Urothelium cell line (cell line): ENCODE data around the gene TMEM164.

ENCODE experiments used
- DNase-seq: peaks from one replicate; pipeline ENCODE4 v3.0.0; 2011; ENCODE audit warnings: low spot score, mixed read lengths
- FAIRE-seq: peaks from 2 replicates; lab custom pipeline; 2011; peaks lifted over from hg19 to GRCh38; lab: Jason Lieb, UNC

The TMEM164 gene

GRCh38 chrX:110036162-110037033 lies 33.5 kb downstream of the TMEM164 start:
- FAIRE-seq: no peak
- DNase-seq: no peak

DNA sequence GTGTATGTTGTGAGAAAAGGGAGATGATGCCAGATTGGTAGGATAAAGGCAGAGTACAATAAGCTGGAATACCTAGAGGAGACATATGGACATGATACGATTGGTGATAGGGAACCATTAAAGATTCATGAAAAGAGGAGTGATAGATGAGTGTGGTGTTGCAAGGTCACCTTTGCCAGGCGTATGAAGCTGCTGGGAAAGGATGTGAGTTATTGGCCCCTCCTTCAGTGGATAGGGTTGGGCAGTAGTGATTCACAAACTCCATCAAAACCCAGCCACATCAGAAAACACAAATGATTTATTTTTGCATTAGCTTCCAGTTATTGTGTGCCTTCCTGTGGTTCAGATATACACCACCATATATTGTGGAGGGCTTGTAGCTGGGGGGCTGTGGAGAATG lies 34.3 kb downstream of the TMEM164 start:
- no peak for FAIRE-seq
- DNase-seq: no peak

DNA sequence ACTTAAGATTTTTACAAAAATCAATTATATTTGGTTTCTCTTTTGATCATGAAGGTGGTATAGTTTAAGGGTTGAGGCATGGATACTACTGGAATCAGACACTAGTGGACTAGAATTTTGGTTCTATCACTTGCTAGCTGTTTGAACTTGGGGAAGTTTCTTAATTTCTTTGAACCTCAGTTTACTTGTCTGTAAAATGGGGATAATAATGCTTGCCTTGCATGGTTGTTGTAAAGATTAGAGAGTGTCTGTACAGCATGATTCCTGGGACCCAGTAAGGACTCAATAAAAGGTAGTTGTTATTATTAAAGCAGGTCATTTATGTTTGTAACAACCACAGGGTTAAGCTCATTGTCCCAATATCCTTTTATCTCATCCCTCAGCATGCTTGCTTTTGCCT lies 36.0 kb downstream of the TMEM164 start:
- DNase-seq: no peak

GRCh38 chrX:110041980-110042379 lies 39.1 kb downstream of the TMEM164 start:
- DNase-seq (no peak), FAIRE-seq (no peak)

More for the DNA sequence above, 36.0 kb downstream of the TMEM164 start:
- no peak for FAIRE-seq

DNA sequence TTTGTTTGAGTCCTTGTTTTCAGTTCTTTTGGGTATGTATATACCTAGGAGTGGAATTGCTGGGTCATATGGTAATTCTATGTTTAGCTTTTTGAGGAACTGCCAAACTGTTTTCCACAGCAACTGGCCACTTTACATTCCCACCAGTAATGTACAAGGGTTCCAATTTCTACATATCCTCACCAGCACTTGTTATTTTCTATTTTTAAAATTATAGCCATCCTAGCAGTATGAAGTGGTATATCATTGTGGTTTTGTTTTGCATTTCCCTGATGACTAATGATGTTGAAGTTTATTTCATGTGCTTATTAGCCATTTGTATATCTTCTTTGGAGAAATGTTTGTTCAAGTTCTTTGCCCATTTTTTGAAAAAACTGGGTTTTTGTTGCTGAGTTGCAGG lies 39.6 kb downstream of the TMEM164 start:
- FAIRE-seq (no peak), DNase-seq (no peak)

DNA sequence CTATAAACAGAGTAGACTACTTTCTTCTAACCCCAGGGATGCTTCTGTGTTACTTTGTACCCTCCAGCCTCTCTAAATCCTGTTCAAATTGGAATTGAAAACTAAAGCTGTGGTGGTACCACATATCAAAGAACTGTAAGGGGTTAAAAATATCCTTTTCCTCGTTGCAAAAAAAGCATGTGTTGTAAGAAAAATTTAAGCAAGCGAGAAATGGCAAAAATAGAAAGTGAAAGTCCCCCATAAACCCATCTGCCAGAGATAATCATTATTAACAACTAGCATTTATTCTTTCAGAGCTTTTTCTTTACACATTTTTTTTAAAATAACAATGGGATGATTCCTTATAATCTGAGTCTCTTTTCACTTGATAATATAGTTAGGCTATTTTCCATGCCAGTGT lies 40.6 kb downstream of the TMEM164 start:
- FAIRE-seq (no peak), DNase-seq (no peak)

- FAIRE-seq (no peak), DNase-seq (no peak)
These were observed 41.7 kb downstream of the TMEM164 start for GRCh38 chrX:110044346-110045249.

- FAIRE-seq (no peak), DNase-seq (no peak)
These were observed 42.5 kb downstream of the TMEM164 start for GRCh38 chrX:110045421-110045820.

GRCh38 chrX:110046001-110046400 lies 43.1 kb downstream of the TMEM164 start:
- DNase-seq (no peak), FAIRE-seq (no peak)

DNA sequence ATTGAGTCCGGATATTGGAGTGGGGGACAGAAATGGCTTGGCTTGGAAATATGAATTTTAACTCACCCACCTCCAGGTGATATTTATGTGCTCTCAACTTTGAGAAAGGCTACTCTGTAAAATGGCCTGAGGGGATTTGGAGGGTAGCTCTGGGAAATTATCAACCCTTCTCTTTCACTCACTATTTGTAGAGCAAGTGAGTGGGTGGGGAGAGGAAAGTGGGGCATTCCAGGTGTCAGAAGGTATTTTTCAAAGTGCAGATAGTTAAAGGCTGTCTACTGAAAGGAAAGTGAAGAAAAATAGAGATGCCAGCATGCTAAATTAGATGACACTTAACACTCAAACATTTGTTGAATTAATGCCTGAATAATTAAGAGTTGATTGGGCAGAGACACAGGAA lies 44.1 kb downstream of the TMEM164 start:
- FAIRE-seq: no peak
- no peak for DNase-seq

DNA sequence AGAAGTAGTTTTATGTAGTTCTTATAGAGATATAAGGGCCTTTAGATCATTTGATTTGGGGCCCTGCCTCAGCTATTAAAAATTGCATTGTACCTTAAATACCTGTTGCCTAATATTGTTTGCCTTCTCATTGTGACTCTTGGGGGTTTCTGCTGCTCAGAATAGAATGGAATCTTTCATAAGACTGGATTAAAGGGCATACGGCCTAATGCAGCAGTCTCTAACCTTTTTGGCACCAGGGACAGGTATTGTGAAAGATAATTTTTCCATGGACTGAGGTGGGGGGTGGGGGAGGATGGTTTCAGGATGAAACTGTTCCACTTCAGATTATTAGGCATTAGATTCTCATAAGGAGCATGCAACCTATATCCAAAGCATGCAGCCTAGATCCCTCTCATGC lies 46.2 kb downstream of the TMEM164 start:
- no peak for FAIRE-seq
- DNase-seq: no peak

- DNase-seq (no peak), FAIRE-seq (no peak)
These were observed 47.5 kb downstream of the TMEM164 start for GRCh38 chrX:110050386-110050785.

DNA sequence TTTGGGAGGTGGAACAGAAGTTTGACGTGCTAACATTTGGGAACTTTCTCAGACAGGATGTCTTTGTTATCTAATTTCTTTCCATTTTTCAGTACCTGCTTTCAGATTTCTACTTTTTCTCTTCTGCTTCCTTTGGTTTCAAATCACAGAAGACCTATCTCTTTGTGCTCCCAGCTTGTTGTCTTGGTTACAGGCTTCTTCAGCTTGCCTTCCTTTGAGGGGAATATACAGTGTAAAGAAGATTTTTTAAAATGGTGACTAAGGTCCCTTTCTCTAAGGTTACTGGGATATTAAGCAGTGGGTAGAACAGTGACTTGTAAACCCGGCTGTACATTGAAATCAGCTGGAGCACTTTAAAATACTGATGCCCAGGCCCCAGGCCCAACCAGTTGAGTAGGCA lies 48.0 kb downstream of the TMEM164 start:
- FAIRE-seq (no peak), DNase-seq (no peak)

DNA sequence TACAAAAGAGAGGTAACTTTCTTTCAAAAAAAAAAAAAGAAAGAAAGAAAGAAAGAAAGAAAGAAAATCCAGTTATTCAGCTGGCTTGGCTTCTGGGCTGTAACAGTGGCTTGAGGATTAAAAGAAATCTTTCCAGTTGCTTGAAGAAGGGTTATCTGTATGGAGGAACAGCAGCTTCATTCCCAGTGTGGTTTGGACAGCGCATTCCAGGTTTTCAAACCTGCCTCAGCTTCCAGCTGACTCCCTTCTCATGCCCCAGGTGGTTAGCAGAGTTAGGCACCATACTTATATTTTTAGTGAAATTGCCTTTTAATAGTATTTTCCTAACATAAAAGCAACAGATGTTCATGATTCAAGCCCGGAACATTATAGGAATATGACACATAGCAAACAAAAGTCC lies 48.6 kb downstream of the TMEM164 start:
- DNase-seq: no peak
- no peak for FAIRE-seq

GRCh38 chrX:110052303-110052702 lies 49.4 kb downstream of the TMEM164 start:
- no peak for FAIRE-seq

DNA sequence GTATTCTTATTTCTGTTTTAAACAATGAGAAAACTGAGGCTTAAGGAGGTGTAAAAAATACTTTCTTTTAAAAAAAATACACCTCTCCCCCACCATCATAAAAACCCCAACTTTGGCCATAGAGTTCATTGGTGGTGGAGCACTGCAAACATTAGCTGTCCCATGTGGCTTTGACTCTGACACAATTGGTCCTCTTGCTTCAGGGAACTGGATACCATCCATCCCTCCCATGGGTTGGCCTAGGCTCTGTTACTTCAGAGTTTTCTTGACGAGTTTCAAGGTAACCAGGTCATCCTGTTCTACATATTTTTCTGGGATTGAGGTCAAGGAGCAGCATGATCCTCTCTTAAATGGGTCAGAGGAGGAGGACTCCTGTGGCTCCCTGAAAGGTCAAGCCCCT lies 50.5 kb downstream of the TMEM164 start:
- FAIRE-seq: no peak

More at GRCh38 chrX:110052303-110052702, 49.4 kb downstream of the TMEM164 start:
- DNase-seq: no peak

GRCh38 chrX:110055616-110056015 lies 52.7 kb downstream of the TMEM164 start:
- DNase-seq: no peak
- FAIRE-seq: no peak

More for the DNA sequence above, 50.5 kb downstream of the TMEM164 start:
- DNase-seq: no peak

DNA sequence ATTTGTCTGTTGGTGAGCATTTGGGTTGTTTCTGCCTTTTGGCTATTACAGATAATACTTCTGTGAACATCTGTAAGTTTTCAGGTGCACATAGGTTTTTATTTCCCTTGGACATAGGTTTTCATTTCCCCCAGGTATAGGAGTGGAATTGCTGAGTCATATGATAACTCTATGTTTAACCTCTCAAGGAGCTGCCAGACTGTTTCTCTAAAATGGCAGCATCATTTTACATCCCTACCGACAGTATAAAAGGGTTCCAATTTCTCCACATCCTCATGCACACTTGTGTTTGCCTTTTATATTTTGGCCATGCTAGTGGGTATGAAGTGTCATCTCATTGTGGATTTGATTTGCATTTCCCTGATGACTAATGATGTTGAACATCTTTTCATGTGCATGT lies 53.5 kb downstream of the TMEM164 start:
- no peak for DNase-seq
- FAIRE-seq: no peak

- DNase-seq (no peak), FAIRE-seq (no peak)
These were observed 56.5 kb downstream of the TMEM164 start for GRCh38 chrX:110059410-110059809.

DNA sequence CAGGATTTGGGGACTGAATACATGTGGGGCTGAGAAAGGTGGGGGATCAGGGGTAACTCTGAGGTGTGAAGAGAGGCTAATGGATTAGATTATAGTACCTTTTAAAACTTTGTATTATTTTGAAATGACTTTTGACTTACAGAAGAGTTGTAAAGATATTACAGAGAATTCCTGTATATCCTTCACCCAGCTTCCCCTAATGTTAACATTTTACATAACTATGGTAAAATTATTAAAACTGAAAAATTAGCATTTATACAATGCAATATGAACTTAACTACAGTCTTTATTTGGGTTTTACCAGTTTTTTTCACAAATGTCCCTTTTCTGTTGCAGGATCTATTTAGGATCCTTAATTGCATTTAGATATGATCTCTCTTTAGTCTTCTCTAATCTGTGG lies 57.4 kb downstream of the TMEM164 start:
- FAIRE-seq: no peak
- DNase-seq: no peak

GRCh38 chrX:110060846-110061537 lies 58.1 kb downstream of the TMEM164 start:
- FAIRE-seq: no peak
- no peak for DNase-seq
